Neural cell (in vitro differentiated cells): ENCODE data around the gene LRBA. TPM values are rescaled to one million over a fixed set of nuclear protein-coding genes. Genes with fewer than 3 reads are reported as not detected.

Experiments used
- H2AFZ ChIP-seq: fragments of 200-600, 300-800 bp; sonication (generic), shearing (Covaris generic); 2 replicates; pipeline ENCODE4 v1.6.0; 2014; ENCODE audit warnings: low read depth, mild to moderate bottlenecking, antibody characterized with exemption, low read length, moderate library complexity
- H3F3A ChIP-seq: fragments of 200-600 bp; shearing (Covaris generic); 2 replicates; pipeline ENCODE4 v1.6.1; 2016; ENCODE audit warnings: mild to moderate bottlenecking, moderate library complexity, mixed read lengths, antibody characterized with exemption, low read length; ENCODE audit not compliant: insufficient read depth, poor library complexity, severe bottlenecking
- H3K27ac ChIP-seq: fragments of 200-600, 300-800 bp; sonication (generic), shearing (Covaris generic); 2 replicates; pipeline ENCODE4 v1.5.1; 2014; ENCODE audit warnings: mild to moderate bottlenecking, low read length, moderate library complexity
- H3K27me3 ChIP-seq: fragments of 300-800, 200-600 bp; sonication (generic), shearing (Covaris generic); 2 replicates; pipeline ENCODE4 v1.6.0; 2014; ENCODE audit warnings: mild to moderate bottlenecking, low read depth, low read length, moderate library complexity; ENCODE audit not compliant: insufficient read depth
- H3K36me3 ChIP-seq: fragments of 300-800, 200-600 bp; sonication (generic), shearing (Covaris generic); 2 replicates; pipeline ENCODE4 v1.5.1; 2014; ENCODE audit warnings: mild to moderate bottlenecking, antibody characterized with exemption, low read length, moderate library complexity; ENCODE audit not compliant: insufficient read depth
- H3K4me2 ChIP-seq: fragments of 300-800, 200-600 bp; sonication (generic), shearing (Covaris generic); 2 replicates; pipeline ENCODE4 v1.6.0; 2014; ENCODE audit warnings: mild to moderate bottlenecking, low read length
- H3K4me3 ChIP-seq: fragments of 300-800, 200-600 bp; sonication (generic), shearing (Covaris generic); 2 replicates; pipeline ENCODE4 v1.5.1; 2014; ENCODE audit warnings: mild to moderate bottlenecking, low read length, moderate library complexity
- H3K79me2 ChIP-seq: fragments of 200-600 bp; shearing (Covaris generic); replicated peaks from 2 replicates; pipeline ENCODE4 v1.6.0; 2014; ENCODE audit warnings: mild to moderate bottlenecking, low read length, moderate library complexity; ENCODE audit not compliant: insufficient read depth
- H3K9ac ChIP-seq: fragments of 300-800, 200-600 bp; sonication (generic), shearing (Covaris generic); 2 replicates; pipeline ENCODE4 v1.6.1; 2016; ENCODE audit warnings: mild to moderate bottlenecking, low read length, mixed read lengths
- H3K9me2 ChIP-seq: fragments of 200-600 bp; shearing (Covaris generic); 2 replicates; pipeline ENCODE4 v1.6.1; 2016; ENCODE audit warnings: mild to moderate bottlenecking, low read length, mixed read lengths; ENCODE audit not compliant: insufficient read depth
- H3K9me3 ChIP-seq: fragments of 200-600, 300-800 bp; sonication (generic), shearing (Covaris generic); 2 replicates; pipeline ENCODE4 v1.6.1; 2016; ENCODE audit warnings: mild to moderate bottlenecking, mixed run types, low read length, moderate library complexity, mixed read lengths
- H4K20me1 ChIP-seq: fragments of 200-600 bp; shearing (Covaris generic); 2 replicates; pipeline ENCODE4 v1.6.1; 2016; ENCODE audit warnings: mild to moderate bottlenecking, mixed run types; ENCODE audit not compliant: insufficient read depth
- CTCF ChIP-seq: fragments of 450-650 bp; IDR thresholded peaks from 2 replicates; pipeline ENCODE4 v1.5.1; 2014; ENCODE audit warnings: antibody characterized with exemption, mild to moderate bottlenecking, moderate library complexity; ENCODE audit not compliant: poor library complexity, severe bottlenecking
- EP300 ChIP-seq: fragments of 450-650 bp; conservative IDR thresholded peaks from 2 replicates; pipeline ENCODE4 v1.6.1; 2014; ENCODE audit warnings: antibody characterized with exemption, mild to moderate bottlenecking, moderate library complexity; ENCODE audit not compliant: poor library complexity, severe bottlenecking
- EZH2 ChIP-seq: fragments of 200-600, 300-800 bp; shearing (Covaris generic), sonication (generic); IDR thresholded peaks from 2 replicates; pipeline ENCODE4 v1.6.1; 2014; ENCODE audit warnings: antibody characterized with exemption, low read length, borderline replicate concordance, mild to moderate bottlenecking; ENCODE audit not compliant: insufficient read depth, poor library complexity, severe bottlenecking
- MXI1 ChIP-seq: fragments of 450-650 bp; conservative IDR thresholded peaks from 2 replicates; pipeline ENCODE4 v1.6.1; 2014; ENCODE audit warnings: antibody characterized with exemption, mild to moderate bottlenecking; ENCODE audit not compliant: poor library complexity, severe bottlenecking
- POLR2AphosphoS5 ChIP-seq: IDR thresholded peaks from 2 replicates; pipeline ENCODE4 v1.6.1; 2012
- RAD21 ChIP-seq: fragments of 450-650 bp; conservative IDR thresholded peaks from 2 replicates; pipeline ENCODE4 v1.6.1; 2014; ENCODE audit warnings: antibody characterized with exemption, mild to moderate bottlenecking, moderate library complexity
- REST ChIP-seq: IDR thresholded peaks from 2 replicates; pipeline ENCODE4 v1.6.1; 2012; ENCODE audit warnings: borderline replicate concordance
- SMC3 ChIP-seq: fragments of 450-650 bp; conservative IDR thresholded peaks from 2 replicates; pipeline ENCODE4 v1.6.1; 2014; ENCODE audit warnings: antibody characterized with exemption, mild to moderate bottlenecking, moderate library complexity; ENCODE audit not compliant: poor library complexity
- TAF1 ChIP-seq: IDR thresholded peaks from 2 replicates; pipeline ENCODE4 v1.6.1; 2012; ENCODE audit warnings: low read depth
- polyA plus RNA-seq: library from polyadenylated mRNA; depleted of rRNA; stranded (reverse); fragments of >200 nt; gene quantifications from 2 replicates; pipeline ENCODE4 v1.2.3, GENCODE V29; 2014

The LRBA gene
- polyA plus RNA-seq, 1 donor from 2014 or later: 7.1 TPM

GRCh38 chr4:150439451-150439933 is 575.6 kb downstream of the LRBA start:
- no peak overlapping the region for H3K4me2 ChIP-seq
- no peaks in the 10 kb centered on the region for H3K79me2 ChIP-seq
- no peaks in the 10 kb centered on the region for H3K9me2 ChIP-seq
- no peaks in the 10 kb centered on the region for H3F3A ChIP-seq
- no peak overlapping the region for H3K27ac ChIP-seq
- no peak overlapping the region for H3K9ac ChIP-seq
- no peak overlapping the region for H2AFZ ChIP-seq
- H3K27me3 ChIP-seq: no peaks in the 10 kb centered on the region
- no peaks in the 10 kb centered on the region for H3K9me3 ChIP-seq
- no peak overlapping the region for H3K4me3 ChIP-seq
- TF ChIP-seq EZH2: no peak
- no peak for TF ChIP-seq RAD21
- no peak for TF ChIP-seq REST
- no peak for TF ChIP-seq CTCF
- no peak for TF ChIP-seq EP300
- TF ChIP-seq SMC3: no peak
- no peaks in the 10 kb centered on the region for H3K36me3 ChIP-seq
- H4K20me1 ChIP-seq: no peaks in the 10 kb centered on the region

GRCh38 chr4:150436598-150437370 is 578.3 kb downstream of the LRBA start:
- Histone ChIP-seq H3K27ac (no peak overlapping the region), H4K20me1 (no peaks in the 10 kb centered on the region), H2AFZ (no peak overlapping the region), H3F3A (no peaks in the 10 kb centered on the region), H3K36me3 (no peaks in the 10 kb centered on the region), H3K4me3 (no peak overlapping the region), H3K9me2 (no peaks in the 10 kb centered on the region), H3K79me2 (no peaks in the 10 kb centered on the region), H3K27me3 (no peaks in the 10 kb centered on the region), H3K4me2 (no peak overlapping the region), H3K9ac (no peak overlapping the region), H3K9me3 (no peaks in the 10 kb centered on the region)
- TF ChIP-seq EZH2: no peak
- no peak for TF ChIP-seq TAF1
- no peak for TF ChIP-seq EP300
- no peak for TF ChIP-seq SMC3
- no peak for TF ChIP-seq CTCF
- no peak for TF ChIP-seq MXI1
- no peak for TF ChIP-seq RAD21
- TF ChIP-seq REST: no peak
- TF ChIP-seq POLR2AphosphoS5: no peak
